MCF 10A (cell line): ENCODE measurements around the gene MPP1. TPM values are rescaled to one million over a fixed set of nuclear protein-coding genes. Genes with fewer than 3 reads are reported as not detected.
A peak's percentile ranks its signal among the peaks of the same experiment; 100 is the strongest.

Experiments
- BruUV-seq: library from RNA; stranded (reverse); fragments of 400-500 nt; replicated peaks from 2 replicates; lab custom pipeline; 2021; lab: Mats Ljungman, UMichigan
- CTCF ChIA-PET: fragments of 300-600 bp; sonication (Branson Sonifier 250); formaldehyde crosslinking; extraction: SDS; loops from one replicate; lab custom pipeline; 2021; ENCODE audit warnings: antibody characterized with exemption, inconsistent platforms; lab: Yijun Ruan, JAX
- POLR2A ChIA-PET: fragments of 300-600, 350-650 bp; sonication (Branson Sonifier 250); formaldehyde crosslinking; extraction: SDS; loops from one replicate; lab custom pipeline; 2020; ENCODE audit warnings: antibody characterized with exemption, inconsistent platforms; lab: Yijun Ruan, JAX
- DNase-seq: peaks from one replicate; pipeline ENCODE4 v3.0.0-alpha.2; 2018; ENCODE audit not compliant: unreplicated experiment
- H3K27ac Mint-ChIP-seq: one replicate; pipeline ENCODE4 v1.8.0; 2022; ENCODE audit warnings: mild to moderate bottlenecking, low read depth, mixed read lengths; ENCODE audit not compliant: unreplicated experiment
- H3K27me3 Mint-ChIP-seq: one replicate; pipeline ENCODE4 v1.8.0; 2022; ENCODE audit warnings: mixed read lengths; ENCODE audit not compliant: insufficient read depth, unreplicated experiment
- H3K36me3 Mint-ChIP-seq: one replicate; pipeline ENCODE4 v1.8.0; 2022; ENCODE audit warnings: mild to moderate bottlenecking, moderate library complexity, mixed read lengths; ENCODE audit not compliant: insufficient read depth, unreplicated experiment
- H3K4me1 Mint-ChIP-seq: one replicate; pipeline ENCODE4 v1.8.0; 2022; ENCODE audit warnings: mixed read lengths; ENCODE audit not compliant: insufficient read depth, unreplicated experiment
- H3K4me3 Mint-ChIP-seq: one replicate; pipeline ENCODE4 v1.8.0; 2022; ENCODE audit warnings: mild to moderate bottlenecking, moderate library complexity, mixed read lengths; ENCODE audit not compliant: unreplicated experiment
- H3K9me3 Mint-ChIP-seq: one replicate; pipeline ENCODE4 v1.8.0; 2022; ENCODE audit warnings: mixed read lengths; ENCODE audit not compliant: unreplicated experiment
- intact Hi-C: fragments of 100-400 bp; cut with micrococcal nuclease; formaldehyde crosslinking; loops from 2 replicates; pipeline ENCODE4 v1.14.1; 2022
- total RNA-seq: library from RNA; stranded (reverse); gene quantifications from 2 replicates; pipeline ENCODE4 v1.2.3, GENCODE V29; 2022
- TF ChIP-seq, protein P1 (sequence below): fragments of 200-600 bp; IDR thresholded peaks from one replicate; pipeline ENCODE4 v1.8.0; 2022; ENCODE audit warnings: antibody characterized with exemption, mild to moderate bottlenecking; ENCODE audit not compliant: unreplicated experiment

MPP1 gene
- total RNA-seq, 1 experiment from 2014 or later, result 11.8 TPM

DNA sequence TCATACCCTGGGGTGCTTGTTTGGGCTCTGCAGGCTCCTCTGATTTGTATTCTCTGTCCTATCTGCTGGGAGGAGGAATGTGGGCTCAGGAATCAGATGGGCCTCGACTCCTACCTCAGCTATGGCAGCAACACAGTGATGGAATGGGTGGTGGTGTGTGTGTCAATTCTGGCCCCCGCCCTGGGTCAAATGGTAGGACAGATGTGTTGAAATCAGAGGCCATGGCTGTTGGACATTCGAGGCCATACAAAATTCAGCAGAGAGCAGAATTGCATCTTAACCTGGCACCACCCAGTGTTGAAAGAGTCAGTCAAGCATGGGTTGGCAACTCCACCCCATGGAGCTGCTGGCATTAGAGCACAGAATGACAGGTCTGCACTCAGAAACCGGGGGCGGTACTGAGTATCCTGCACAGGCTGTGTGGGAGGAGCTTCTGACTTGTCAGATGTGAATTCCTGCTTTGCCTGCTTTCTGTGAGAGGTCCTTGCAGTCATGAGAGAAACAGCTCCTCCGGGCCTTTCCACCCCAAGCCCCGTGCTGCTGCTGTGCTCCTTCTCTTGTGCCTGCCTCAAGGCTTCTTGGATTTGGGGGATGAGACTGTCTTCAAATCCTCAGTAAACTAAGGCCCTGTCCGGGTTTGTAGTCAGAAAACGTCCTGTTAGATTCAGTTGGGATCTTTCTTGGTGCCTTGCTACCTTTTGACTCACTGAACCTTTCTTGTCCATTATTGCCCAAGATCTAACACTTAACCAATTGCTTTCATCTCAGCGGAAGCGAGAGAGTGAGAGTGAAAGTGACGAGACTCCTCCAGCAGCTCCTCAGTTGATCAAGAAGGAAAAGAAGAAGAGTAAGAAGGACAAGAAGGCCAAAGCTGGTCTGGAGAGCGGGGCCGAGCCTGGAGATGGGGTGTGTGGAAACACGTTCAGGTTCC is 29.6 kb downstream of the MPP1 start:
- DNase-seq, result peak; percentile 69
- ChIA-PET CTCF (interaction anchor here (0.9 to 1.1 kb wide), 2 partner anchors 11 to 27 kb away, joined by 3 to 4 read pairs; no protein-coding TSS in a partner anchor), POLR2A (interaction anchor here (0.9 to 3.3 kb wide), 4 partner anchors 12 to 49 kb away, joined by 3 to 14 read pairs (median 4); no protein-coding TSS in a partner anchor)
- intact Hi-C loops, result no loop called here
- H3K9me3 Mint-ChIP-seq, result no peaks in the 10 kb centered on the region
- peaks cover 11% of the 10 kb centered on the region for H3K27me3 Mint-ChIP-seq
- no peak overlapping the region for H3K4me3 Mint-ChIP-seq
- H3K4me1 Mint-ChIP-seq, result no peaks in the 10 kb centered on the region
- no TSS peak for BruUV-seq
- H3K36me3 Mint-ChIP-seq, result peaks cover 78% of the 10 kb centered on the region
- TF ChIP-seq, protein P1, sequence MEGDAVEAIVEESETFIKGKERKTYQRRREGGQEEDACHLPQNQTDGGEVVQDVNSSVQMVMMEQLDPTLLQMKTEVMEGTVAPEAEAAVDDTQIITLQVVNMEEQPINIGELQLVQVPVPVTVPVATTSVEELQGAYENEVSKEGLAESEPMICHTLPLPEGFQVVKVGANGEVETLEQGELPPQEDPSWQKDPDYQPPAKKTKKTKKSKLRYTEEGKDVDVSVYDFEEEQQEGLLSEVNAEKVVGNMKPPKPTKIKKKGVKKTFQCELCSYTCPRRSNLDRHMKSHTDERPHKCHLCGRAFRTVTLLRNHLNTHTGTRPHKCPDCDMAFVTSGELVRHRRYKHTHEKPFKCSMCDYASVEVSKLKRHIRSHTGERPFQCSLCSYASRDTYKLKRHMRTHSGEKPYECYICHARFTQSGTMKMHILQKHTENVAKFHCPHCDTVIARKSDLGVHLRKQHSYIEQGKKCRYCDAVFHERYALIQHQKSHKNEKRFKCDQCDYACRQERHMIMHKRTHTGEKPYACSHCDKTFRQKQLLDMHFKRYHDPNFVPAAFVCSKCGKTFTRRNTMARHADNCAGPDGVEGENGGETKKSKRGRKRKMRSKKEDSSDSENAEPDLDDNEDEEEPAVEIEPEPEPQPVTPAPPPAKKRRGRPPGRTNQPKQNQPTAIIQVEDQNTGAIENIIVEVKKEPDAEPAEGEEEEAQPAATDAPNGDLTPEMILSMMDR, result no peak
- no peak overlapping the region for H3K27ac Mint-ChIP-seq

DNA sequence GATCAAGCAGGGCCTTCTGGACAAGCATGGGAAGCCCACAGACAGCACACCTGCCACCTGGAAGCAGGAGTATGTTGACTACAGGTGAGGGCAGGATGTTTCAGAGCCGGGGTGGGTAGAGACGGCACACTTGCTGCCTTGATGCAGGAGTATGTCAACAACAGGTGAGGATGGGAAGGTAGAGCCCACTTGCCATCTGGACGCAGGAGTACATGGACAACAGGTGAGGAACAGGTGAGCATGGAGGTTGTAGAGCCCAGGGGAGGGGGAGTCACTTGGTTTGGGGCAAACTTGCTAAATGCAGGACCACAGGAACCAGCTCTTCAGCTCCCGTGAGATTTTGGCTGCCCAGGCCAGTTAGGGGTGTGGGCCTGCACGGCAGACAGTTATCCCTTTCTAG is 30.7 kb downstream of the MPP1 start:
- BruUV-seq, result no TSS peak
- TF ChIP-seq, protein P1, result no peak
- CTCF ChIA-PET, result interaction anchor here (0.8 kb wide), 1 partner anchor 24 kb away, joined by 4 read pairs; no protein-coding TSS in a partner anchor
- Mint-ChIP-seq H3K9me3 (no peaks in the 10 kb centered on the region), H3K4me3 (no peak overlapping the region), H3K27ac (no peak overlapping the region), H3K36me3 (peaks cover 88% of the 10 kb centered on the region), H3K4me1 (no peaks in the 10 kb centered on the region), H3K27me3 (peaks cover 11% of the 10 kb centered on the region)
- intact Hi-C loops, result no loop called here
- POLR2A ChIA-PET, result interaction anchor here (0.6 to 3.3 kb wide), 2 partner anchors 9 to 11 kb away, joined by 4 to 14 read pairs; no protein-coding TSS in a partner anchor
- no peak for DNase-seq

DNA sequence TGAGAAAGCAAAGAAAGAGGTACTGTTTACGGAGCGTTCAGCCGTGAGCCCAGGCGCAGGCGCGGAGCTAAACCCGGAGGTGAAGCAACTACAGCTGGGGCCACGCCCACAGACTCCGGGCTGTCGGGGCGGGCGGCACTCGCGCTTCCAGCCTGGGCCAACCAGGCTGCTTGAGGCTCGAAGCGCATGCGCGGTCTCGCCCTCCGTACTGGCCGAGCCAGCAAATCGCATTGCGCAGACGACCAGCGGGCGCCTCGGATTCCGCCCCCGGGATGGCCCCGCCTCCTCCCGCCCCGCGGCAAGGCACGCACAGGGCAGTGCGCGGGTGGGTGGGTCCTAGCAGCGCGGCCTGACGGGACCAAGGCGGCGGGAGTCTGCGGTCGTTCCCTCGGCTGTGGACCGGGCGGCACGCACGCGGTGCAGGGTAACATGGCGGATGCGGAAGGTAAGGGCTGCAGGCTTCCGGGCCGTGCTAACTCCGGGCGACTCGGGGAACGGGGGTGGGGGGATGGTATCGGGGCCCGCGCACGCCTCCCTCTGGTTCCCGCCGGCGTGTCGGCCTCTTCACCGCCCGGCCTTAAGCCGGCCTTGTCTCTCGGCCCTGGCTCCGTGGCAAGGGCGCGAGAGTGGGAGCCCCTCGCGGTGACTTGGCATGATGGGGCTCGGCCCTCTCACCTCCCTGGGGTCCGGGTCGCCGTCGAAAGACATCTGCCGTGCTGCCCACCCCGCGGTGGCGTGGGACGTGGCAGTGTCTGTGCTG is 42.6 kb downstream of the MPP1 start, which contains the start of gene DKC1:
TSS of gene DKC1 (plus strand) at position 328 of the 760 bp plus-strand sequence. CDS start at position 430, 102 bp downstream.
- TF ChIP-seq, protein P1, result no peak
- ChIA-PET CTCF (interaction anchor here (0.7 to 2.3 kb wide), 6 partner anchors 14 to 794 kb away, joined by 3 to 17 read pairs (median 4); no protein-coding TSS in a partner anchor), POLR2A (interaction anchor here (0.7 to 4.6 kb wide), 12 partner anchors 9 to 303 kb away, joined by 3 to 45 read pairs (median 4); partner anchors contain the start of genes GAB3 and MPP1)
- no peaks in the 10 kb centered on the region for H3K9me3 Mint-ChIP-seq
- peak within 1 kb of the TSS; percentile 79 for H3K4me3 Mint-ChIP-seq
- H3K36me3 Mint-ChIP-seq, result peaks cover 31% of the 10 kb centered on the region
- peak within 1 kb of the TSS; percentile 79 for H3K27ac Mint-ChIP-seq
- DNase-seq, result peak; percentile 92
- intact Hi-C loops, result loop anchor here (2.0 kb wide), 1 partner anchor 42 kb away; the partner anchor contains the start of gene MPP1
- H3K4me1 Mint-ChIP-seq, result peaks cover 6% of the 10 kb centered on the region
- peaks cover 14% of the 10 kb centered on the region for H3K27me3 Mint-ChIP-seq
- BruUV-seq, result no TSS peak
